ENCODE results near the gene ADAMTS4.

ADAMTS4 gene

GRCh38 chr1:161218301-161219077 is 19.6 kb upstream of the ADAMTS4 start:
- Histone ChIP-seq H3K4me1 (ENCODE audit: control insufficient read depth, low read depth, low read length) (peaks cover 13% of the 10 kb centered on the region), H3K9ac (ENCODE audit: low read length) (no peak overlapping the region), H3K36me3 (ENCODE audit: control insufficient read depth, low read depth, low read length) (peaks cover 14% of the 10 kb centered on the region), H3K9me3 (ENCODE audit: control insufficient read depth, low read depth, low read length) (no peaks in the 10 kb centered on the region), H3K27ac (ENCODE audit: low read length) (no peak overlapping the region), H3K27me3 (ENCODE audit: control insufficient read depth, insufficient read depth, low read length) (no peaks in the 10 kb centered on the region), H3K4me3 (ENCODE audit: low read length) (no peak overlapping the region)

GRCh38 chr1:161217831-161218230 is 19.0 kb upstream of the ADAMTS4 start:
- Histone ChIP-seq H3K4me3 (ENCODE audit: low read length) (no peak overlapping the region), H3K27ac (ENCODE audit: low read length) (no peak overlapping the region), H3K4me1 (ENCODE audit: control insufficient read depth, low read depth, low read length) (peaks cover 13% of the 10 kb centered on the region), H3K9ac (ENCODE audit: low read length) (no peak overlapping the region), H3K27me3 (ENCODE audit: control insufficient read depth, insufficient read depth, low read length) (no peaks in the 10 kb centered on the region), H3K9me3 (ENCODE audit: control insufficient read depth, low read depth, low read length) (no peaks in the 10 kb centered on the region), H3K36me3 (ENCODE audit: control insufficient read depth, low read depth, low read length) (peaks cover 21% of the 10 kb centered on the region)

DNA sequence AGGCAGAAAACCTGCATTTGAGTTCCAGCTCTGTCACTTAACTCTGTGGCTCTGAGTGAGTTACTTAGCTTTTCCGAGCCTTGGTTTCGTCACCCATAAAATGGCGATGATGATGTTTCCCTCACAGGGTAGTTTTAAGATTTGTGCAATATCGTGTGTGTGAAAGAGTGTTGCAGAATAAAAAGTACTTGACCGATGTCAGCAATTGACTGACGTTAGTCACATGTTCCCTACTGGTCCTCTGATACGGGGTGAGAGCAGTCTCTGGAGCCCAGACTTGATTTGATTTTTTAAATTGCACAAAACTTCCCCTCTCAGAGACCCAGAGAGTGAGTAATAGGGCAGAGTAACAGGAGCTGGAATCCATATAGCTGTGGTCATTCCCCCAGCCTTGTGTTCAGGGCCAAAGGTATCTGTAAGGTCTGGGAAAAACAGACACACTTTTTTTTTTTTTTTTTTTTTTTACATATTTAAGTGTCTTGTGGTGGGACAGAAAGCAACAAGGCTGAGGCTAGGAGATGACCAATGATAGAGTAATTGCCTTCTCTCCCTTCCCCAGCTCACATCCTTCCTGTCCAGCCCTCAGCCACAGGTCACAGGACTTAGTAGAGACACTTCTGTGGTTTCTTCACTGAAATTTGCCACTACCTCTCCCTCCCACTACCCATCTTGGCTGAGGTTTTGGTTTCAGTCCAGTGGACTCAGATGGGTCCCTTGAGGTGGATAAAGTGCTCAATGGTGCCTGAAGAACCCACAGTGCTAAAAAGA is 18.3 kb upstream of the ADAMTS4 start:
- no peaks in the 10 kb centered on the region for H3K9me3 ChIP-seq (ENCODE audit: control insufficient read depth, low read depth, low read length)
- no peaks in the 10 kb centered on the region for H3K27me3 ChIP-seq (ENCODE audit: control insufficient read depth, insufficient read depth, low read length)
- H3K27ac ChIP-seq (ENCODE audit: low read length) = no peak overlapping the region
- peaks cover 13% of the 10 kb centered on the region for H3K4me1 ChIP-seq (ENCODE audit: control insufficient read depth, low read depth, low read length)
- no peak overlapping the region for H3K9ac ChIP-seq (ENCODE audit: low read length)
- H3K4me3 ChIP-seq (ENCODE audit: low read length) = no peak overlapping the region
- peaks cover 28% of the 10 kb centered on the region for H3K36me3 ChIP-seq (ENCODE audit: control insufficient read depth, low read depth, low read length)

DNA sequence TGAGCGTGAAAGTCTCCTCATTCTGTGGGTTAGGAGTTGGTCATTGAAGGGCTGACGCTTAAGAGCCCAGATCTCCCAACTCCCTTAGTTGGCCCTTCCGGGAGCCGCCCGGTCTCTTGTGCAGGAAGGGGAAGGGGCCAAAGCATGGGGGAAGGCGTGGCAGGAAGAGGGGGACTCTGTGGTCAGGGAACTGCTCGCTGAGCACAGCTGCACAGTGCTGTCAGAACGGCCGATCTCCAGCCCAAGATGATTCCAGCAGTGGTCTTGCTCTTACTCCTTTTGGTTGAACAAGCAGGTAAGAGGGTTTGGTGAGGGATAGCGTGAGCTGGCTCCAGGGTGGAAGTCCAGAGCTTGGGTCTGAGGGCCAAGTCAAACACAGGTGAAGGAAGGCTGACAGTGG is 16.2 kb upstream of the ADAMTS4 start, which contains the start of gene FCER1G:
FCER1G (plus strand) TSS at position 220 of the 400 bp plus-strand sequence; CDS start at position 247, 27 bp downstream.
- Histone ChIP-seq H3K27me3 (ENCODE audit: control insufficient read depth, insufficient read depth, low read length) (no peaks in the 10 kb centered on the region), H3K36me3 (ENCODE audit: control insufficient read depth, low read depth, low read length) (peaks cover 47% of the 10 kb centered on the region), H3K4me3 (ENCODE audit: low read length) (no peak within 1 kb of the TSS), H3K9me3 (ENCODE audit: control insufficient read depth, low read depth, low read length) (no peaks in the 10 kb centered on the region), H3K9ac (ENCODE audit: low read length) (no peak within 1 kb of the TSS), H3K4me1 (ENCODE audit: control insufficient read depth, low read depth, low read length) (peaks cover 14% of the 10 kb centered on the region), H3K27ac (ENCODE audit: low read length) (no peak within 1 kb of the TSS)

GRCh38 chr1:161214369-161214768 is 15.5 kb upstream of the ADAMTS4 start:
- no peak overlapping the region for H3K9ac ChIP-seq (ENCODE audit: low read length)
- H3K4me1 ChIP-seq (ENCODE audit: control insufficient read depth, low read depth, low read length) = peaks cover 16% of the 10 kb centered on the region
- no peaks in the 10 kb centered on the region for H3K27me3 ChIP-seq (ENCODE audit: control insufficient read depth, insufficient read depth, low read length)
- no peak overlapping the region for H3K27ac ChIP-seq (ENCODE audit: low read length)
- peaks cover 53% of the 10 kb centered on the region for H3K36me3 ChIP-seq (ENCODE audit: control insufficient read depth, low read depth, low read length)
- H3K4me3 ChIP-seq (ENCODE audit: low read length) = no peak overlapping the region
- no peaks in the 10 kb centered on the region for H3K9me3 ChIP-seq (ENCODE audit: control insufficient read depth, low read depth, low read length)

DNA sequence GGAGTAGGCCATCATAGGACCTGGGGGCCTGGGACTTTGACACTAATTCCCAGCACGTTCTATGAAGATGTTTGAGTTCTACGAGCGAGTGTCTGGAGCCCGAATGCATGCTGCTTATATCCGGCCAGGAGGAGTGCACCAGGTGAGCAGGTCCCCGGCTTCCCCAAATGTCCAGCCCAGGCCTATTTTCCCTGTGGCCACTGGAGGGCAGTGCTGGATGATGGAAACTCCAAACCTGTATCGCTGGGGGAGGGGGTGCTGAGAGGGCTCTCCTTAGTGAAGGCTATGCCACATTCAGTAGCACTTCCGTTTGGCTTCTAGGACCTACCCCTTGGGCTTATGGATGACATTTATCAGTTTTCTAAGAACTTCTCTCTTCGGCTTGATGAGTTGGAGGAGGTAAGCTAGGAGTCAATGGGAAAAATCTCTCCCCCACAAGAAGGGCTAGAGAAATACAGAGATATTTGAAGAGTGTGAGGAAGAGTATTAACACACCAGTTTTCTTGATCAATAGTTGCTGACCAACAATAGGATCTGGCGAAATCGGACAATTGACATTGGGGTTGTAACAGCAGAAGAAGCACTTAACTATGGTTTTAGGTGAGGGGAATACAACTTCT is 11.0 kb upstream of the ADAMTS4 start:
- Histone ChIP-seq H3K4me1 (ENCODE audit: control insufficient read depth, low read depth, low read length) (peaks cover 3% of the 10 kb centered on the region), H3K27ac (ENCODE audit: low read length) (no peak overlapping the region), H3K4me3 (ENCODE audit: low read length) (no peak overlapping the region), H3K27me3 (ENCODE audit: control insufficient read depth, insufficient read depth, low read length) (no peaks in the 10 kb centered on the region), H3K9me3 (ENCODE audit: control insufficient read depth, low read depth, low read length) (no peaks in the 10 kb centered on the region), H3K9ac (ENCODE audit: low read length) (no peak overlapping the region), H3K36me3 (ENCODE audit: control insufficient read depth, low read depth, low read length) (peaks cover 71% of the 10 kb centered on the region)

GRCh38 chr1:161207173-161207572 is 8.3 kb upstream of the ADAMTS4 start:
- Histone ChIP-seq H3K4me3 (ENCODE audit: low read length) (no peak overlapping the region), H3K9ac (ENCODE audit: low read length) (no peak overlapping the region), H3K27ac (ENCODE audit: low read length) (no peak overlapping the region), H3K9me3 (ENCODE audit: control insufficient read depth, low read depth, low read length) (no peaks in the 10 kb centered on the region), H3K27me3 (ENCODE audit: control insufficient read depth, insufficient read depth, low read length) (no peaks in the 10 kb centered on the region), H3K4me1 (ENCODE audit: control insufficient read depth, low read depth, low read length) (peaks cover 3% of the 10 kb centered on the region), H3K36me3 (ENCODE audit: control insufficient read depth, low read depth, low read length) (peaks cover 54% of the 10 kb centered on the region)

DNA sequence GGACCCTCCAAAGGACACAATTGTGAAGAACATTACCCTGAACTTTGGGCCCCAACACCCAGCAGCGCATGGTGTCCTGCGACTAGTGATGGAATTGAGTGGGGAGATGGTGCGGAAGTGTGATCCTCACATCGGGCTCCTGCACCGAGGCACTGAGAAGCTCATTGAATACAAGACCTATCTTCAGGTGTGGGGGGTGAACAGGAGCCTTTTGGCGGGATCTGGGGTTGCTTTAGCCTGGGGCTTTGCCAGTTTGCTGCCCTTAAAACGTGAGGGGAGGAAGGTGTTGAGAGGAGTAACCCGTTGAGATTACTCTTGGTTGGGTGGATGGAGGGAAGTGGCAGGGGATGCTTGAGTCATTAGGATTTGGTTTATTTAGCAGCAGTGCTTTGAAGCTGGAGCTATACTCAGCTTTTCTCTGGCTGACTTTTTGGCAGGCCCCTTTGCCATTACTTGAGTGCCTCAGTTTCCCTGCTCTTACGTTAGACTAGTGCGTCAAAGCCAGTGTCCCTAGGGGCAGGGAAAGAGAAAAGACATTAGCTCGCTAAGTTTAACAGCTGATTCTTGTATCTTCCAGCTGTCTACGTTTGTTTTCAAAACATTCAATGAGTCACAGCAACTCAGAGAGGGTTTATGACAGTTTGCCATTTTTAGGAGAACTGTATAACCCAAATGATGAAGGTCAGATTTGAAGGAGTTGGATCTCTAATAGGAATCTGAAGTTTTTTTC is 7.7 kb upstream of the ADAMTS4 start:
- Histone ChIP-seq H3K27me3 (ENCODE audit: control insufficient read depth, insufficient read depth, low read length) (no peaks in the 10 kb centered on the region), H3K27ac (ENCODE audit: low read length) (no peak overlapping the region), H3K4me1 (ENCODE audit: control insufficient read depth, low read depth, low read length) (peaks cover 6% of the 10 kb centered on the region), H3K4me3 (ENCODE audit: low read length) (no peak overlapping the region), H3K9me3 (ENCODE audit: control insufficient read depth, low read depth, low read length) (no peaks in the 10 kb centered on the region), H3K9ac (ENCODE audit: low read length) (no peak overlapping the region), H3K36me3 (ENCODE audit: control insufficient read depth, low read depth, low read length) (peaks cover 48% of the 10 kb centered on the region)

- no peaks in the 10 kb centered on the region for H3K27me3 ChIP-seq (ENCODE audit: control insufficient read depth, insufficient read depth, low read length)
- H3K9me3 ChIP-seq (ENCODE audit: control insufficient read depth, low read depth, low read length) = no peaks in the 10 kb centered on the region
- peaks cover 18% of the 10 kb centered on the region for H3K36me3 ChIP-seq (ENCODE audit: control insufficient read depth, low read depth, low read length)
- H3K27ac ChIP-seq (ENCODE audit: low read length) = peak within 1 kb of the TSS; percentile 77
- peak within 1 kb of the TSS; percentile 92 for H3K9ac ChIP-seq (ENCODE audit: low read length)
- peaks cover 44% of the 10 kb centered on the region for H3K4me1 ChIP-seq (ENCODE audit: control insufficient read depth, low read depth, low read length)
- peak within 1 kb of the TSS; percentile 97 for H3K4me3 ChIP-seq (ENCODE audit: low read length)
These were observed 3.2 kb upstream of the ADAMTS4 start, which contains the start of gene NDUFS2 for GRCh38 chr1:161201836-161202712. Gene NDUFS2, plus strand, starts transcription at chr1:161202367. Its CDS starts 19 bp downstream, at chr1:161202386.

- H3K36me3 ChIP-seq (ENCODE audit: control insufficient read depth, low read depth, low read length) = peaks cover 9% of the 10 kb centered on the region
- no peaks in the 10 kb centered on the region for H3K27me3 ChIP-seq (ENCODE audit: control insufficient read depth, insufficient read depth, low read length)
- no peaks in the 10 kb centered on the region for H3K9me3 ChIP-seq (ENCODE audit: control insufficient read depth, low read depth, low read length)
- peak overlapping the region; percentile 92 for H3K9ac ChIP-seq (ENCODE audit: low read length)
- peak overlapping the region; percentile 97 for H3K4me3 ChIP-seq (ENCODE audit: low read length)
- peaks cover 50% of the 10 kb centered on the region for H3K4me1 ChIP-seq (ENCODE audit: control insufficient read depth, low read depth, low read length)
- H3K27ac ChIP-seq (ENCODE audit: low read length) = peak overlapping the region; percentile 45
These were observed 2.4 kb upstream of the ADAMTS4 start for GRCh38 chr1:161200992-161201835.

All from iPS-18a (cell line).